Hypothalamus (tissue), 51 donors: ENCODE results near the gene EARS2.
"Not testable (repeated sequence)": the region's sequence is repeated elsewhere in the genome, so short reads cannot be mapped to it uniquely, and the experiment has no call there.

Source experiments
- DNase-seq, 51 donors: peaks; one replicate each; lab custom pipeline; 2025; lab: John Stamatoyannopoulos, UW

Gene EARS2

GRCh38 chr16:23485841-23486240, 71.3 kb downstream of the EARS2 start:
- DNase-seq = no peak

GRCh38 chr16:23485257-23485614, 71.9 kb downstream of the EARS2 start:
- no peak for DNase-seq

- no peak for DNase-seq
Measured at GRCh38 chr16:23484510-23485256, 72.5 kb downstream of the EARS2 start.

GRCh38 chr16:23483492-23483891, 73.7 kb downstream of the EARS2 start:
- not testable (repeated sequence) for DNase-seq

- DNase-seq = no peak
Measured at GRCh38 chr16:23482778-23483177, 74.4 kb downstream of the EARS2 start.

- DNase-seq = no peak
Measured at GRCh38 chr16:23480257-23480656, 76.9 kb downstream of the EARS2 start.

GRCh38 chr16:23479138-23479537, 78.0 kb downstream of the EARS2 start:
- no peak for DNase-seq

- DNase-seq = no peak
Measured at GRCh38 chr16:23478566-23478965, 78.6 kb downstream of the EARS2 start.

GRCh38 chr16:23476289-23476688, 80.9 kb downstream of the EARS2 start:
- DNase-seq = no peak
